HepG2 (cell line): Measurements from ENCODE around the gene SMIM45.

Source experiments
- ATAC-seq: fragments of 200-7000 bp; cut with Tn5 transposase; 3 replicates; pipeline ENCODE4 v1.9.1; 2020; ENCODE audit warnings: mild to moderate bottlenecking, moderate library complexity
- BruUV-seq: library from RNA; stranded (reverse); fragments of 400-500 nt; replicated peaks from 2 replicates; lab custom pipeline; 2021; lab: Mats Ljungman, UMichigan
- CTCF ChIA-PET: fragments of 300-600 bp; formaldehyde crosslinking; extraction: SDS; loops from one replicate; lab custom pipeline; 2021; ENCODE audit warnings: low total read pairs, inconsistent platforms, low intra/inter-chr PET ratio; lab: Yijun Ruan, JAX
- POLR2A ChIA-PET: fragments of 350-600 bp; sonication (Branson Sonifier 250); formaldehyde crosslinking; loops from one replicate; lab custom pipeline; 2020; ENCODE audit warnings: antibody characterized with exemption, inconsistent platforms; lab: Yijun Ruan, JAX
- DNase-seq: peaks from one replicate; pipeline ENCODE4 v3.0.0-alpha.2; 2015; ENCODE audit warnings: low spot score
- FAIRE-seq: peaks from 3 replicates; lab custom pipeline; 2011; peaks lifted over from hg19 to GRCh38; lab: Jason Lieb, UNC
- H2AFZ ChIP-seq: one replicate; pipeline ENCODE4 v1.6.1; 2011; ENCODE audit warnings: low read length, inconsistent platforms
- H3K27ac ChIP-seq: fragments of 300-600 bp; 3 replicates; pipeline ENCODE4 v1.8.0; 2011; ENCODE audit warnings: mixed run types, mild to moderate bottlenecking, mixed read lengths, low read length, inconsistent platforms; ENCODE audit not compliant: insufficient read depth; ENCODE audit errors: extremely low read length
- H3K27me3 ChIP-seq, 2 experiments: fragments of 200-600 bp in 1 of 2; 2 replicates in 1 of 2; 3 replicates in 1 of 2; pipeline versions ENCODE4 v1.6.0 to v1.8.0; 2011; ENCODE audit warnings: low read length in 2 of 2, mild to moderate bottlenecking in 2 of 2, moderate library complexity in 2 of 2, inconsistent platforms in 1 of 2; ENCODE audit not compliant: insufficient read depth in 2 of 2, control insufficient read depth in 1 of 2
- H3K36me3 ChIP-seq, 2 experiments: fragments of 200-600 bp in 1 of 2; replicated peaks in 1 of 2; 2 replicates in 1 of 2; 3 replicates in 1 of 2; pipeline versions ENCODE4 v1.5.1 to v1.8.0; 2011; ENCODE audit warnings: low read length in 2 of 2, inconsistent platforms in 1 of 2; ENCODE audit not compliant: insufficient read depth in 2 of 2, control insufficient read depth in 1 of 2
- H3K4me1 ChIP-seq: 2 replicates; pipeline ENCODE4 v1.5.1; 2012; ENCODE audit warnings: low read length, inconsistent platforms; ENCODE audit not compliant: insufficient read depth
- H3K4me2 ChIP-seq: 2 replicates; pipeline ENCODE4 v1.6.0; 2011; ENCODE audit warnings: low read depth, low read length, inconsistent platforms
- H3K4me3 ChIP-seq, 3 experiments: fragments of 200-600 bp in 1 of 3; sonication (generic), shearing (Covaris generic) in 1 of 3; replicated peaks in 1 of 3; 2 replicates each; pipeline ENCODE4 v1.5.1; 2011 to 2016; ENCODE audit warnings: low read length in 3 of 3, inconsistent platforms in 2 of 3, low read depth in 2 of 3, mild to moderate bottlenecking in 2 of 3, control low read depth in 1 of 3, mixed read lengths in 1 of 3; ENCODE audit not compliant: insufficient read depth in 1 of 3
- H3K79me2 ChIP-seq: one replicate; pipeline ENCODE4 v1.6.1; 2011; ENCODE audit warnings: low read length, inconsistent platforms; ENCODE audit not compliant: insufficient read depth
- H3K9ac ChIP-seq: 2 replicates; pipeline ENCODE4 v1.6.0; 2011; ENCODE audit warnings: mild to moderate bottlenecking, low read depth, low read length, inconsistent platforms; ENCODE audit not compliant: insufficient read depth
- H3K9me3 ChIP-seq: 2 replicates; pipeline ENCODE4 v1.5.1; 2012; ENCODE audit warnings: mild to moderate bottlenecking, low read length
- H4K20me1 ChIP-seq: 2 replicates; pipeline ENCODE4 v1.6.0; 2011; ENCODE audit warnings: inconsistent platforms, mild to moderate bottlenecking, low read length, moderate library complexity; ENCODE audit not compliant: insufficient read depth
- CBX5 ChIP-seq: sonication (generic); formaldehyde crosslinking; IDR thresholded peaks from 2 replicates; pipeline ENCODE4 v1.4.0; 2020; ENCODE audit warnings: missing genetic modification reagents, borderline replicate concordance
- CENPT ChIP-seq: sonication (generic); formaldehyde crosslinking; IDR thresholded peaks from 2 replicates; pipeline ENCODE4 v1.8.0; 2022; ENCODE audit warnings: low read depth, mild to moderate bottlenecking, moderate library complexity, missing genetic modification reagents
- CHD2 ChIP-seq: IDR thresholded peaks from 2 replicates; pipeline ENCODE4 v1.6.1; 2011; ENCODE audit warnings: low read depth, low read length, improper control_type of control experiment
- DNMT3B ChIP-seq: conservative IDR thresholded peaks from 2 replicates; pipeline ENCODE4 v1.6.1; 2016; ENCODE audit warnings: missing biosample characterization, control low read depth
- NFE2L1 ChIP-seq: sonication (generic); formaldehyde crosslinking; IDR thresholded peaks from 2 replicates; pipeline ENCODE4 v1.4.0; 2020; ENCODE audit warnings: missing genetic modification reagents, mild to moderate bottlenecking, borderline replicate concordance
- PAWR ChIP-seq: sonication (generic); formaldehyde crosslinking; IDR thresholded peaks from 2 replicates; pipeline ENCODE4 v1.4.0; 2020; ENCODE audit warnings: missing genetic modification reagents, mild to moderate bottlenecking, borderline replicate concordance
- PRMT3 ChIP-seq: sonication (generic); formaldehyde crosslinking; IDR thresholded peaks from 2 replicates; pipeline ENCODE4 v1.8.1; 2022; ENCODE audit warnings: low read depth, mild to moderate bottlenecking, moderate library complexity, missing genetic modification reagents, borderline replicate concordance
- TCF12 ChIP-seq, 2 experiments: fragments of 450-650 bp in 1 of 2; sonication (generic) in 1 of 2; formaldehyde crosslinking in 1 of 2; IDR thresholded peaks; 2 replicates each; pipeline versions ENCODE4 v1.6.1 to v1.8.0; 2017 to 2022; ENCODE audit warnings: antibody characterized with exemption in 1 of 2, mild to moderate bottlenecking in 1 of 2, missing genetic modification reagents in 1 of 2, moderate library complexity in 1 of 2
- TMF1 ChIP-seq: sonication (generic); formaldehyde crosslinking; IDR thresholded peaks from 2 replicates; pipeline ENCODE4 v1.8.1; 2022; ENCODE audit warnings: low read depth, missing genetic modification reagents
- ZBTB7A ChIP-seq: sonication (generic); formaldehyde crosslinking; IDR thresholded peaks from 2 replicates; pipeline ENCODE4 v1.8.0; 2022; ENCODE audit warnings: mild to moderate bottlenecking, missing genetic modification reagents
- ZNF17 ChIP-seq: sonication (generic); formaldehyde crosslinking; IDR thresholded peaks from 2 replicates; pipeline ENCODE4 v1.5.0; 2020; ENCODE audit warnings: mild to moderate bottlenecking, missing genetic modification reagents
- ZNF292 ChIP-seq: sonication (generic); formaldehyde crosslinking; IDR thresholded peaks from 2 replicates; pipeline ENCODE4 v1.8.1; 2022; ENCODE audit warnings: mild to moderate bottlenecking, low read depth, missing genetic modification reagents, borderline replicate concordance
- ZNF547 ChIP-seq: sonication (generic); formaldehyde crosslinking; IDR thresholded peaks from 2 replicates; pipeline ENCODE4 v1.5.1; 2020; ENCODE audit warnings: mild to moderate bottlenecking, missing genetic modification reagents
- ZNF572 ChIP-seq: sonication (generic); formaldehyde crosslinking; IDR thresholded peaks from 2 replicates; pipeline ENCODE4 v1.5.1; 2020; ENCODE audit warnings: mild to moderate bottlenecking, missing genetic modification reagents
- ZNF770 ChIP-seq: sonication (generic); formaldehyde crosslinking; IDR thresholded peaks from 2 replicates; pipeline ENCODE4 v1.5.0; 2020; ENCODE audit warnings: mild to moderate bottlenecking, missing genetic modification reagents
- WGBS: methylation state at CpG from one replicate; pipeline ENCODE4 v1.1.6; 2017; ENCODE audit warnings: low lambda C conversion rate; 5-methylcytosine and 5-hydroxymethylcytosine counted together
- in situ Hi-C: cut with HindIII; loops from 2 replicates; pipeline ENCODE4 v1.10.0; 2017; ENCODE audit warnings: low pct_unique_long_range_greater_than_20kb; ENCODE audit not compliant: extremely low pct_ligation_motif_present
- intact Hi-C: fragments of 100-400 bp; cut with micrococcal nuclease; formaldehyde crosslinking; loops from one replicate; pipeline ENCODE4 v1.10.0; 2022; ENCODE audit not compliant: unreplicated experiment
- TF ChIP-seq, protein P1 (sequence below): sonication (generic); formaldehyde crosslinking; IDR thresholded peaks from 2 replicates; pipeline ENCODE4 v1.9.0; 2021; ENCODE audit warnings: missing genetic modification reagents, borderline replicate concordance

Gene SMIM45

DNA sequence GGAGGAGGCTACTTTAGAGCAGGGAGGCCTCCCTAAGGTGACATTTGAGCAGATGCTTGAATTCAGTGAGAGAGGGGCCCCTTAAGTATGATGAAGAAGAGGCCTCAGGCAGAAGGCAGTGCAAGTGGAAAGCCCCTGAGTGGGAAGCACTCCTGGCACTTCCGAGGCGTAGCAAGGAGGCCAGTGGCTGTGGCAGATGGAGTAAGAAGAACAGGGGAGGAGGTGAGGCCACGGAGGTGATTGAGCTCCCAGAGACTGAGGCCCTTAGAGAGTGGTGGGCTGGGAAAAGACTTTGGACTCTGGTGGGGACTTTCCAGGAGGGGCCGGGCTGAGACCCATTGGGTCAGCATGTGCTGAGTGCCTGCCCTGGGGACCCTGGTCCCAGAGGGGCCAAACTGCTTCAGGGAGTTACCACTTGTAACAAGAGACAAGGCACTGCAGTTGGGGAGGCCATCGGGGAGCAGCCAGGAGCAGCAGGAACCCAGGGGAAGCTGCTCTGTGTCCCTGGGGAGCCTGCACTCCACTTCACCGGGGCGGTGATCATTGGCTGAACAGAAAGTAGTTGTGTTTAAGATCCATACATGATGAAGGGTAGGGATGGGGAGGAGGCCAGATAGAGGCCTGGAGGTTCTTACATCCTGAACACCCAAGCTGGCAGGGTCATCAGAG, 2.5 kb upstream of the SMIM45 start (continued):
- 0 out of 2 replicates have a peak, but pooled peaks have one; percentile 23 for TF ChIP-seq ZNF292 (CRISPR knock-in tag)
- peak; percentile 62 for TF ChIP-seq ZBTB7A
- no peak for TF ChIP-seq TCF12 (IDR thresholded peaks at IDR 0.05)
- no peak for TF ChIP-seq TCF12 (CRISPR knock-in tag; IDR thresholded peaks at IDR 0.05)
- TF ChIP-seq ZNF770 (CRISPR knock-in tag) = peak; percentile 16; the same call in 1 of the 2 replicates
- no peak for TF ChIP-seq ZNF572 (CRISPR knock-in tag)
- no peak for TF ChIP-seq ZNF17 (CRISPR knock-in tag)

GRCh38 chr22:41952713-41953112, 763 bp downstream of the SMIM45 start:
- no peak overlapping the region for H2AFZ ChIP-seq
- no peak overlapping the region for H3K4me3 ChIP-seq
- ATAC-seq (no peak), FAIRE-seq (no peak), DNase-seq (no peak)
- no peak overlapping the region for H3K9ac ChIP-seq
- no peaks in the 10 kb centered on the region for H4K20me1 ChIP-seq
- no TSS peak for BruUV-seq
- 20% methylated on average over 1 of the region's 2 CpGs for WGBS
- H3K4me2 ChIP-seq = no peak overlapping the region
- intact Hi-C loops (loop anchor here (5.0 kb wide), 1 partner anchor 160 kb away; no protein-coding TSS in a partner anchor), in situ Hi-C loops (loop anchor here (25.0 kb wide), 1 partner anchor 485 kb away; the partner anchor contains the start of gene NFAM1)
- no peaks in the 10 kb centered on the region for H3K36me3 ChIP-seq
- ChIA-PET POLR2A (no interaction called here), CTCF (no interaction called here)
- H3K4me1 ChIP-seq = peaks cover 36% of the 10 kb centered on the region
- H3K9me3 ChIP-seq = no peaks in the 10 kb centered on the region
- no peaks in the 10 kb centered on the region for H3K27me3 ChIP-seq
- H3K27ac ChIP-seq = no peak overlapping the region
- H3K79me2 ChIP-seq = no peaks in the 10 kb centered on the region
- TF ChIP-seq PRMT3 (no peak), DNMT3B (CRISPR knock-in tag) (no peak), CHD2 (no peak), CBX5 (CRISPR knock-in tag) (no peak), CENPT (no peak), ZNF547 (CRISPR knock-in tag) (no peak), NFE2L1 (CRISPR knock-in tag) (no peak), TMF1 (CRISPR knock-in tag) (no peak), PAWR (CRISPR knock-in tag) (no peak)
- TF ChIP-seq, protein P1, sequence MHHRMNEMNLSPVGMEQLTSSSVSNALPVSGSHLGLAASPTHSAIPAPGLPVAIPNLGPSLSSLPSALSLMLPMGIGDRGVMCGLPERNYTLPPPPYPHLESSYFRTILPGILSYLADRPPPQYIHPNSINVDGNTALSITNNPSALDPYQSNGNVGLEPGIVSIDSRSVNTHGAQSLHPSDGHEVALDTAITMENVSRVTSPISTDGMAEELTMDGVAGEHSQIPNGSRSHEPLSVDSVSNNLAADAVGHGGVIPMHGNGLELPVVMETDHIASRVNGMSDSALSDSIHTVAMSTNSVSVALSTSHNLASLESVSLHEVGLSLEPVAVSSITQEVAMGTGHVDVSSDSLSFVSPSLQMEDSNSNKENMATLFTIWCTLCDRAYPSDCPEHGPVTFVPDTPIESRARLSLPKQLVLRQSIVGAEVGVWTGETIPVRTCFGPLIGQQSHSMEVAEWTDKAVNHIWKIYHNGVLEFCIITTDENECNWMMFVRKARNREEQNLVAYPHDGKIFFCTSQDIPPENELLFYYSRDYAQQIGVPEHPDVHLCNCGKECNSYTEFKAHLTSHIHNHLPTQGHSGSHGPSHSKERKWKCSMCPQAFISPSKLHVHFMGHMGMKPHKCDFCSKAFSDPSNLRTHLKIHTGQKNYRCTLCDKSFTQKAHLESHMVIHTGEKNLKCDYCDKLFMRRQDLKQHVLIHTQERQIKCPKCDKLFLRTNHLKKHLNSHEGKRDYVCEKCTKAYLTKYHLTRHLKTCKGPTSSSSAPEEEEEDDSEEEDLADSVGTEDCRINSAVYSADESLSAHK (CRISPR knock-in tag) = no peak
